ENCODE measurements around the gene GRK4. TPM values are rescaled to one million over a fixed set of nuclear protein-coding genes. Genes with fewer than 3 reads are reported as not detected.
"Not testable (repeated sequence)": the region's sequence is repeated elsewhere in the genome, so short reads cannot be mapped to it uniquely, and the experiment has no call there.

GRK4 gene
- total RNA-seq, 5 donors from 2014 or later (not counting 1 experiment from before 2014, with no cell fraction given), result 1.8 to 4.8 (median 2.5) TPM

DNA sequence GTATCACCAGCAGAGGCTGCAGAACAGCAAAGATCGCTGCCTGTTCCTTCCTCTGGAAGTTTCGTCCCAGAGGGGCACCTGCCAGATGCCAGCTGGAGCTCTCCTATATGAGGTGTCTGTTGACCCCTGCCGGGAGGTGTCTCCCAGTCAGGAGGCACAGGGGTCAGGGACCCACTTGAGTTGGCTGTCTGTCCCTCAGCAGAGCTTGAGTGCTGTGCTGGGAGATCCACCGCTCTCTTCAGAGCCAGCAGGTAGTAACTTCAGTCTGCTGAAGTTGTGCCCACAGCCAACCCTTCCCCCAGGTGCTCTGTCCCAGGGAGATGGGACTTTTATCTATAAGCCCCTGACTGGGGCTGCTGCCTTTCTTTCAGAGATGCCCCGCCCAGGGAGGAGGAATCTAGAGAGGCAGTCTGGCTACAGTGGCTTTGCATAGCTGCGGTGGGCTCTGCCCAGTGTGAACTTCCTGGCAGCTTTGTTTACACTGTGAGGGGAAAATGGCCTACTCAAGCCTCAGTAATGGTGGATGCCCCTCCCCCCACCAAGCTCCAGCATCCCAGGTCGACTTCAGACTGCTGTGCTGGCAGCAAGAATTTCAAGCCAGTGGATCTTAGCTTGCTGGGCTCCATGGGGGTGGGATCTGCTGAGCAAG, 40.8 kb upstream of the GRK4 start:
- peaks cover 57 to 60% (median 58%) of the 10 kb centered on the region in 3 donors for H3K4me1 Mint-ChIP-seq
- peak in 28 of 35 experiments; percentile 27 to 65 (median 48) for DNase-seq
- H3K27me3 Mint-ChIP-seq; POLR2A ChIA-PET; CTCF ChIA-PET; H3K27me3 ChIP-seq (replicated peaks in 1 of 2; ENCODE audit: control insufficient read depth in 2 of 2, extremely low read depth in 1 of 2, insufficient read depth in 2 of 2, low read length in 1 of 2); H3K9me3 Mint-ChIP-seq; H3K9me3 ChIP-seq; H3K4me3 ChIP-seq (ENCODE audit: control insufficient read depth in 1 of 2, extremely low read depth in 1 of 2, low read length in 1 of 2): not testable (repeated sequence)
- H3K4me3 Mint-ChIP-seq, result peak overlapping the region in 1 of 3 donors; percentile 63
- WGBS (ENCODE audit: insufficient coverage), result 62% methylated on average over 2 of the region's 7 CpGs
- Histone ChIP-seq H3K36me3 (ENCODE audit: control insufficient read depth in 2 of 2, extremely low read depth in 1 of 2, insufficient read depth in 1 of 2, low read length in 1 of 2) (peaks cover 12 to 44% of the 10 kb centered on the region in 2 donors), H3K27ac (ENCODE audit: low read length) (peak overlapping the region; percentile 60), H3K4me1 (ENCODE audit: control insufficient read depth in 1 of 2, extremely low read depth in 1 of 2, insufficient read depth in 2 of 2, low read length in 2 of 2) (peaks cover 4 to 27% of the 10 kb centered on the region in 2 experiments)
- ATAC-seq (replicated peaks in 1 of 4), result peak in 3 of 4 experiments; percentile 37 to 71 (median 63)
- peaks cover 64% of the 10 kb centered on the region for H3K36me3 Mint-ChIP-seq
- peak overlapping the region; percentile 92 to 95 for H3K27ac Mint-ChIP-seq

DNA sequence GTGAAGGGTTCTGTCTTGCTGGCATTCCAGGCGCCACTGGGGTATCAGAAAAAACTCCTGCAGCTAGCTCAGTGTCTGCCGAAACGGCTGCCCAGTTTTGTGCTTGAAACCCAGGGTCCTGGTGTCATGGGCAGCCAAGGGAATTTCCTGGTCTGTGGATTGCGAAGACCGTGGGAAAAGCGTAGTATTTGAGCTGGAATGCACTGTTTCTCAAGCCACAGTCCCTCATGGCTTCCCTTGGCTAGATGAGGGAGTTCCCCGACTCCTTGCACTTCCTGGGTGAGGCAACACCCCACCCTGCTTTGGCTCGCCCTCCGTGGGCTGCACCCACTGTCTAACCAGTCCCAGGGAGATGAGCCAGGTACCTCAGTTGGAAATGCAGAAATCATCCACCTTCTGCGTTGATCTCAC, 40.2 kb upstream of the GRK4 start:
- POLR2A ChIA-PET, result no interaction called here
- H3K4me1 ChIP-seq (ENCODE audit: control insufficient read depth in 1 of 2, extremely low read depth in 1 of 2, insufficient read depth in 2 of 2, low read length in 2 of 2), result peaks cover 4 to 27% of the 10 kb centered on the region in 2 experiments
- H3K9me3 ChIP-seq, result no peaks in the 10 kb centered on the region
- Mint-ChIP-seq H3K4me1 (peaks cover 52 to 55% (median 53%) of the 10 kb centered on the region in 3 donors), H3K9me3 (peaks cover 0 to 4% (median 0%) of the 10 kb centered on the region in 3 donors), H3K4me3 (peak overlapping the region in 1 of 3 donors; percentile 63), H3K27me3 (no peaks in the 10 kb centered on the region), H3K27ac (peak overlapping the region; percentile 92 to 95), H3K36me3 (peaks cover 64% of the 10 kb centered on the region)
- 76% methylated on average over 10 of the region's 10 CpGs for WGBS (ENCODE audit: insufficient coverage)
- DNase-seq, result peak in 3 of 35 experiments; percentile 28 to 34 (median 33)
- peak overlapping the region; percentile 60 for H3K27ac ChIP-seq (ENCODE audit: low read length)
- no peak overlapping the region for H3K4me3 ChIP-seq (ENCODE audit: control insufficient read depth in 1 of 2, extremely low read depth in 1 of 2, low read length in 1 of 2)
- peak; percentile 31 to 62 (median 52) for ATAC-seq (replicated peaks in 1 of 4)
- CTCF ChIA-PET, result no interaction called here
- peaks cover 12 to 50% of the 10 kb centered on the region in 2 donors for H3K36me3 ChIP-seq (ENCODE audit: control insufficient read depth in 2 of 2, extremely low read depth in 1 of 2, insufficient read depth in 1 of 2, low read length in 1 of 2)
- H3K27me3 ChIP-seq (replicated peaks in 1 of 2; ENCODE audit: control insufficient read depth in 2 of 2, extremely low read depth in 1 of 2, insufficient read depth in 2 of 2, low read length in 1 of 2), result no peaks in the 10 kb centered on the region

GRCh38 chr4:2923668-2924173, 39.6 kb upstream of the GRK4 start:
- Histone ChIP-seq H3K4me3 (ENCODE audit: control insufficient read depth in 1 of 2, extremely low read depth in 1 of 2, low read length in 1 of 2) (no peak overlapping the region), H3K27ac (ENCODE audit: low read length) (peak overlapping the region; percentile 3), H3K27me3 (replicated peaks in 1 of 2; ENCODE audit: control insufficient read depth in 2 of 2, extremely low read depth in 1 of 2, insufficient read depth in 2 of 2, low read length in 1 of 2) (no peaks in the 10 kb centered on the region), H3K9me3 (no peaks in the 10 kb centered on the region), H3K36me3 (ENCODE audit: control insufficient read depth in 2 of 2, extremely low read depth in 1 of 2, insufficient read depth in 1 of 2, low read length in 1 of 2) (peaks cover 12 to 54% of the 10 kb centered on the region in 2 donors), H3K4me1 (ENCODE audit: control insufficient read depth in 1 of 2, extremely low read depth in 1 of 2, insufficient read depth in 2 of 2, low read length in 2 of 2) (peaks cover 4 to 27% of the 10 kb centered on the region in 2 experiments)
- ChIA-PET CTCF (no interaction called here), POLR2A (no interaction called here)
- Mint-ChIP-seq H3K27me3 (no peaks in the 10 kb centered on the region), H3K4me3 (peak overlapping the region in 1 of 3 donors; percentile 63), H3K36me3 (peaks cover 58% of the 10 kb centered on the region), H3K27ac (peak overlapping the region; percentile 92 to 95), H3K4me1 (peaks cover 46 to 49% (median 48%) of the 10 kb centered on the region in 3 donors), H3K9me3 (peaks cover 0 to 4% (median 0%) of the 10 kb centered on the region in 3 donors)
- ATAC-seq (replicated peaks in 1 of 4) (peak in 1 of 4 experiments; percentile 13), DNase-seq (no peak)
- 94% methylated on average over 8 of the region's 16 CpGs for WGBS (ENCODE audit: insufficient coverage)

- ChIA-PET POLR2A (no interaction called here), CTCF (no interaction called here)
- peaks cover 4 to 27% of the 10 kb centered on the region in 2 experiments for H3K4me1 ChIP-seq (ENCODE audit: control insufficient read depth in 1 of 2, extremely low read depth in 1 of 2, insufficient read depth in 2 of 2, low read length in 2 of 2)
- peak overlapping the region; percentile 3 for H3K27ac ChIP-seq (ENCODE audit: low read length)
- DNase-seq, result no peak
- ATAC-seq (replicated peaks in 1 of 4), result no peak
- no peak overlapping the region for H3K4me3 ChIP-seq (ENCODE audit: control insufficient read depth in 1 of 2, extremely low read depth in 1 of 2, low read length in 1 of 2)
- H3K9me3 ChIP-seq, result no peaks in the 10 kb centered on the region
- no peaks in the 10 kb centered on the region for H3K27me3 ChIP-seq (replicated peaks in 1 of 2; ENCODE audit: control insufficient read depth in 2 of 2, extremely low read depth in 1 of 2, insufficient read depth in 2 of 2, low read length in 1 of 2)
- peaks cover 59% of the 10 kb centered on the region for H3K36me3 Mint-ChIP-seq
- peaks cover 45 to 47% (median 45%) of the 10 kb centered on the region in 3 donors for H3K4me1 Mint-ChIP-seq
- H3K4me3 Mint-ChIP-seq, result no peak overlapping the region
- H3K9me3 Mint-ChIP-seq, result peaks cover 0 to 4% (median 0%) of the 10 kb centered on the region in 3 donors
- H3K27ac Mint-ChIP-seq, result peak overlapping the region; percentile 58 to 95
- WGBS (ENCODE audit: insufficient coverage), result 96% methylated on average over 3 of the region's 8 CpGs
- H3K36me3 ChIP-seq (ENCODE audit: control insufficient read depth in 2 of 2, extremely low read depth in 1 of 2, insufficient read depth in 1 of 2, low read length in 1 of 2), result peaks cover 12 to 57% of the 10 kb centered on the region in 2 donors
- H3K27me3 Mint-ChIP-seq, result no peaks in the 10 kb centered on the region
Observed at GRCh38 chr4:2924286-2924685, 39.1 kb upstream of the GRK4 start.

DNA sequence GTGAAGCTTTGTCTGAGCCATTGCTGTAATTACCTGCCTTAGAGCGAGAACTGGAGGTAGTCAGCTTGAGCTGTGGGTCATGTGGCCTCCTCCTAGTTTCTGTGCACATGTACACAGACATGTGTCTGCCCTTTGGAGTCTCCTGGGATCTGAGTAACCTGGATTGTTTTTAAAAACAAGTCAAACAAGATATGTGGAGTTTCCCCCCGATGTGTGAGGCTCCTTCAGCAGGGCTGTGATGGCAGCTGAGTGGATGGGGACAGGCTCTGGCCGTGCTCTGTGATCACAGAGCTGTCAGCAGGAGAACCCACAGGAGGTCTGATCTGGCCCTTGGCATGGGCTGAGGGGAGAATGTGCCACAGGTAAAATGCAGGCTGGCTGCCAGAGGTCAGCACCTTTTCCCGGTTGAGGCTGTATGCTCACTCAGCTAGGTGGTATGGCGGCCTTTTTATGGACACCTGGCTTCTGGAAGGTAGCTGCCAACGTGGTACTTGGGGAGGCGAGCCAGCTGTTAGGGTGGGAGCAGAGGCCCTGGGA, 38.5 kb upstream of the GRK4 start:
- Mint-ChIP-seq H3K9me3 (peaks cover 0 to 2% (median 0%) of the 10 kb centered on the region in 3 donors), H3K36me3 (peaks cover 54% of the 10 kb centered on the region), H3K4me3 (no peak overlapping the region), H3K4me1 (peaks cover 40 to 41% (median 40%) of the 10 kb centered on the region in 3 donors), H3K27ac (peak overlapping the region; percentile 58 to 69), H3K27me3 (no peaks in the 10 kb centered on the region)
- Histone ChIP-seq H3K4me1 (ENCODE audit: control insufficient read depth in 1 of 2, extremely low read depth in 1 of 2, insufficient read depth in 2 of 2, low read length in 2 of 2) (peaks cover 4 to 27% of the 10 kb centered on the region in 2 experiments), H3K9me3 (no peaks in the 10 kb centered on the region), H3K4me3 (ENCODE audit: control insufficient read depth in 1 of 2, extremely low read depth in 1 of 2, low read length in 1 of 2) (no peak overlapping the region), H3K36me3 (ENCODE audit: control insufficient read depth in 2 of 2, extremely low read depth in 1 of 2, insufficient read depth in 1 of 2, low read length in 1 of 2) (peaks cover 15 to 61% of the 10 kb centered on the region in 2 donors), H3K27me3 (replicated peaks in 1 of 2; ENCODE audit: control insufficient read depth in 2 of 2, extremely low read depth in 1 of 2, insufficient read depth in 2 of 2, low read length in 1 of 2) (no peaks in the 10 kb centered on the region), H3K27ac (ENCODE audit: low read length) (no peak overlapping the region)
- 97% methylated on average over 7 of the region's 7 CpGs for WGBS (ENCODE audit: insufficient coverage)
- DNase-seq (no peak), ATAC-seq (replicated peaks in 1 of 4) (no peak)
- CTCF ChIA-PET, result no interaction called here
- POLR2A ChIA-PET, result no interaction called here

DNA sequence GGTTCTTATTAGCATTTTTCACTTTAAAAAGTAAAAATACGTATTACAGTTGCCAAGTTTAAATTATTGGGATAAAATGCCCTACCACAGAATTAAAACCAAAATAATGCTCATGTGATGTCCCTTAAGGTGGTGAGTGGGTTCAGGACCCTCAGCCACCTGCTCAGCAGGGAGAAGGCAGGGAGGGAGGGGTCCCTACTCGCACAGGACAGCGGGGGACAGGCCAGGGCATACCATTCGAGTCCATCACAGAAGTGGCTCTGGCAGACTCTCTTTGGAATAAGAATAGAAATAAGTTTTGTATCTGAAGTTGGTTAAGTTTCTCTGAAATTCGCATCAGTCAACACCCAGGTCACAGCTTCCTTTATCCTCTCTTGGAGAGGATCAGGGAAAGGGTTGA, 37.9 kb upstream of the GRK4 start:
- Histone ChIP-seq H3K4me3 (ENCODE audit: control insufficient read depth in 1 of 2, extremely low read depth in 1 of 2, low read length in 1 of 2) (no peak overlapping the region), H3K36me3 (ENCODE audit: control insufficient read depth in 2 of 2, extremely low read depth in 1 of 2, insufficient read depth in 1 of 2, low read length in 1 of 2) (peaks cover 15 to 67% of the 10 kb centered on the region in 2 donors), H3K27me3 (replicated peaks in 1 of 2; ENCODE audit: control insufficient read depth in 2 of 2, extremely low read depth in 1 of 2, insufficient read depth in 2 of 2, low read length in 1 of 2) (no peaks in the 10 kb centered on the region), H3K9me3 (no peaks in the 10 kb centered on the region), H3K4me1 (ENCODE audit: control insufficient read depth in 1 of 2, extremely low read depth in 1 of 2, insufficient read depth in 2 of 2, low read length in 2 of 2) (peaks cover 4 to 27% of the 10 kb centered on the region in 2 experiments), H3K27ac (ENCODE audit: low read length) (no peak overlapping the region)
- Mint-ChIP-seq H3K4me3 (no peak overlapping the region), H3K4me1 (peaks cover 33 to 36% (median 33%) of the 10 kb centered on the region in 3 donors), H3K27ac (no peak overlapping the region), H3K27me3 (no peaks in the 10 kb centered on the region), H3K9me3 (no peaks in the 10 kb centered on the region), H3K36me3 (peaks cover 47% of the 10 kb centered on the region)
- ATAC-seq (replicated peaks in 1 of 4) (no peak), DNase-seq (no peak)
- ChIA-PET CTCF (no interaction called here), POLR2A (no interaction called here)
- no CpG with 5 or more reads among the region's 5 CpGs for WGBS (ENCODE audit: insufficient coverage)
